ENCODE measurements around the gene CHMP4B.
"Not testable (repeated sequence)": the region's sequence is repeated elsewhere in the genome, so short reads cannot be mapped to it uniquely, and the experiment has no call there.

The CHMP4B gene

DNA sequence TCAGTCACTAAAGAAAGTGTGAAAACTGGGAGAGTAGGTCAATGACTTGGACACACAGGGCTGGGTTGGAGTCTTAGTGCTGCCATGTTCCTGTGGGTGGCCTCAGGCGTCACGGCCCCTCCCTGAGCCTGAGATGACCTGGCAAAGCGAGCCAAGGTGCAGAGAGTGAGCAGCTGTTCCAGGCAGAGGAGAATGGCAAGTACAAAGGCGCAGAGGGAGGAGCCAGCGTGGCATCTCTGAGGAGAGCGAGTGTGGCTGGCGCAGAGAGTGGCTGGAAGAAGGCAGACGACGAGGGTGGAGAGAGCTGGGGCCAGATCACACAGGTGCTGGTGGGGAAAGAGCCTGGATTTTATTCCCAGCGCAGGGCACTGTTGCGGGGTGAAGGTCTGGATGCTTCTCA is 20.6 kb upstream of the CHMP4B start:
- peak overlapping the region; percentile 3 for H3K27ac ChIP-seq (ENCODE audit: low read depth, low read length)
- no peak overlapping the region for H3K4me3 ChIP-seq (ENCODE audit: low read depth in 1 of 2, low read length in 2 of 2)
- no peaks in the 10 kb centered on the region for H3K36me3 ChIP-seq (ENCODE audit: insufficient read depth, low read length)
- no peaks in the 10 kb centered on the region for H3K9me3 ChIP-seq (ENCODE audit: low read length)
- peaks cover 56% of the 10 kb centered on the region for H3K4me1 ChIP-seq (ENCODE audit: insufficient read depth, low read length)
- no peak overlapping the region for H3K9ac ChIP-seq (ENCODE audit: low read length)
- H3K27me3 ChIP-seq (ENCODE audit: control insufficient read depth in 1 of 2, insufficient read depth in 2 of 2, low read length in 2 of 2): no peaks in the 10 kb centered on the region

DNA sequence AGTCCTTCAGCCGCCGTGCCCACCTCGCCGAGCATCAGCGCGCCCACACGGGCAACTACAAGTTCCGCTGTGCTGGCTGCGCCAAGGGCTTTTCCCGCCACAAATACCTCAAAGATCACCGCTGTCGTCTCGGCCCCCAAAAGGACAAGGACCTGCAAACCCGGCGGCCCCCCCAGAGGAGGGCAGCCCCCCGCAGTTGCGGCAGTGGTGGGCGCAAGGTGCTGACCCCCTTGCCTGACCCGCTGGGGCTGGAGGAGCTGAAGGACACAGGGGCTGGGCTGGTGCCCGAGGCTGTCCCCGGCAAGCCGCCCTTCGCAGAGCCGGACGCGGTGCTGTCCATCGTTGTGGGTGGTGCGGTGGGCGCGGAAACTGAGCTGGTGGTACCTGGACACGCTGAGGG is 20.1 kb upstream of the CHMP4B start:
- no peak overlapping the region for H3K4me3 ChIP-seq (ENCODE audit: low read depth in 1 of 2, low read length in 2 of 2)
- no peaks in the 10 kb centered on the region for H3K9me3 ChIP-seq (ENCODE audit: low read length)
- no peak overlapping the region for H3K9ac ChIP-seq (ENCODE audit: low read length)
- peak overlapping the region; percentile 3 for H3K27ac ChIP-seq (ENCODE audit: low read depth, low read length)
- peaks cover 56% of the 10 kb centered on the region for H3K4me1 ChIP-seq (ENCODE audit: insufficient read depth, low read length)
- no peaks in the 10 kb centered on the region for H3K27me3 ChIP-seq (ENCODE audit: control insufficient read depth in 1 of 2, insufficient read depth in 2 of 2, low read length in 2 of 2)
- H3K36me3 ChIP-seq (ENCODE audit: insufficient read depth, low read length): no peaks in the 10 kb centered on the region

DNA sequence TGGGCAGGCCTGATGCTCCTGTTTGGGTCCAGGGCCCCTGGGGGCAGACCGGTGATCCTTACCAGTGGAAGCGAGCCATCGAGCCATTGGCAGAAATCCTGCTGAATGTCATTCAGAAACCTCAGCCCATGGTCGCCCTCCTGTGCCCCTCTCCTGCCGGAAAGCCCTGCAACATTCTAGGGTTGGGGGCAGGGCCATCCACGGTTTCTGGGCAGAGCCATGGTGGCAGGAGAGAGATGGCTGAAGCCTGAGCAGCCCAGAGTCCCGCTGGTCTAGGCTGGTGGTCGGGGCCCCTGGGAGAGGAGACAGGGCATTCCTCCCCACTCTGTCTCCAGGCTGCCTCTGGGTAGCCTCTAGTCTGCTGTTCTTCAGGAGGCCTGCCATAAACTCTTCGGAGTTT is 19.6 kb upstream of the CHMP4B start:
- H3K27ac ChIP-seq (ENCODE audit: low read depth, low read length): peak overlapping the region; percentile 3

GRCh38 chr20:33791959-33792597 is 19.1 kb upstream of the CHMP4B start:
- no peak overlapping the region for H3K27ac ChIP-seq (ENCODE audit: low read depth, low read length)
- no peak overlapping the region for H3K9ac ChIP-seq (ENCODE audit: low read length)
- H3K4me1 ChIP-seq (ENCODE audit: insufficient read depth, low read length): peaks cover 56% of the 10 kb centered on the region
- H3K27me3 ChIP-seq (ENCODE audit: control insufficient read depth in 1 of 2, insufficient read depth in 2 of 2, low read length in 2 of 2): no peaks in the 10 kb centered on the region
- H3K36me3 ChIP-seq (ENCODE audit: insufficient read depth, low read length): no peaks in the 10 kb centered on the region
- no peaks in the 10 kb centered on the region for H3K9me3 ChIP-seq (ENCODE audit: low read length)
- H3K4me3 ChIP-seq (ENCODE audit: low read depth in 1 of 2, low read length in 2 of 2): no peak overlapping the region

More for the DNA sequence above, 19.6 kb upstream of the CHMP4B start:
- H3K4me1 ChIP-seq (ENCODE audit: insufficient read depth, low read length): peaks cover 56% of the 10 kb centered on the region
- no peak overlapping the region for H3K4me3 ChIP-seq (ENCODE audit: low read depth in 1 of 2, low read length in 2 of 2)
- H3K9me3 ChIP-seq (ENCODE audit: low read length): no peaks in the 10 kb centered on the region
- no peaks in the 10 kb centered on the region for H3K36me3 ChIP-seq (ENCODE audit: insufficient read depth, low read length)
- no peaks in the 10 kb centered on the region for H3K27me3 ChIP-seq (ENCODE audit: control insufficient read depth in 1 of 2, insufficient read depth in 2 of 2, low read length in 2 of 2)
- no peak overlapping the region for H3K9ac ChIP-seq (ENCODE audit: low read length)

DNA sequence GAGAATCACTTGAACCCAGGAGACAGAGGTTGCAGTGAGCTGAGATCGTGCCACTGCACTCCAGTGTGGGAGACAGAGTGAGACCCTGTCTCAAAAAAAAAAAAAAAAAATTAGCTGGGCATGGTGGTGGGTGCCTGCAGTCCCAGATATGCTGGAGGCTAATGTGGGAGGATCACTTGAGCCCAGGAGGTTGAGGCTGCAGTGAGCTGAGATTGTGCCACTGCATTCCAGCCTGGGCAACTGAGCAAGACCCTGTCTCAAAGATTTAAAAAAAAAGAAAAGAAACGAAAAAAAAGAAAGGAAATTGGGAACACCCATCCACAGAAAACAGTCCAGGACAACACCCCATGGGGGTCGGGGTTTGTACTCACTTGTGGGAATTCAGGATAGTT is 18.6 kb upstream of the CHMP4B start:
- Histone ChIP-seq H3K27ac (ENCODE audit: low read depth, low read length) (peak overlapping the region; percentile 74), H3K9ac (ENCODE audit: low read length) (peak overlapping the region; percentile 9), H3K4me1 (ENCODE audit: insufficient read depth, low read length) (peaks cover 56% of the 10 kb centered on the region), H3K4me3 (ENCODE audit: low read depth in 1 of 2, low read length in 2 of 2) (peak overlapping the region in 1 of 2 donors; percentile 17)
- H3K36me3 ChIP-seq (ENCODE audit: insufficient read depth, low read length); H3K27me3 ChIP-seq (ENCODE audit: control insufficient read depth in 1 of 2, insufficient read depth in 2 of 2, low read length in 2 of 2); H3K9me3 ChIP-seq (ENCODE audit: low read length): not testable (repeated sequence)

DNA sequence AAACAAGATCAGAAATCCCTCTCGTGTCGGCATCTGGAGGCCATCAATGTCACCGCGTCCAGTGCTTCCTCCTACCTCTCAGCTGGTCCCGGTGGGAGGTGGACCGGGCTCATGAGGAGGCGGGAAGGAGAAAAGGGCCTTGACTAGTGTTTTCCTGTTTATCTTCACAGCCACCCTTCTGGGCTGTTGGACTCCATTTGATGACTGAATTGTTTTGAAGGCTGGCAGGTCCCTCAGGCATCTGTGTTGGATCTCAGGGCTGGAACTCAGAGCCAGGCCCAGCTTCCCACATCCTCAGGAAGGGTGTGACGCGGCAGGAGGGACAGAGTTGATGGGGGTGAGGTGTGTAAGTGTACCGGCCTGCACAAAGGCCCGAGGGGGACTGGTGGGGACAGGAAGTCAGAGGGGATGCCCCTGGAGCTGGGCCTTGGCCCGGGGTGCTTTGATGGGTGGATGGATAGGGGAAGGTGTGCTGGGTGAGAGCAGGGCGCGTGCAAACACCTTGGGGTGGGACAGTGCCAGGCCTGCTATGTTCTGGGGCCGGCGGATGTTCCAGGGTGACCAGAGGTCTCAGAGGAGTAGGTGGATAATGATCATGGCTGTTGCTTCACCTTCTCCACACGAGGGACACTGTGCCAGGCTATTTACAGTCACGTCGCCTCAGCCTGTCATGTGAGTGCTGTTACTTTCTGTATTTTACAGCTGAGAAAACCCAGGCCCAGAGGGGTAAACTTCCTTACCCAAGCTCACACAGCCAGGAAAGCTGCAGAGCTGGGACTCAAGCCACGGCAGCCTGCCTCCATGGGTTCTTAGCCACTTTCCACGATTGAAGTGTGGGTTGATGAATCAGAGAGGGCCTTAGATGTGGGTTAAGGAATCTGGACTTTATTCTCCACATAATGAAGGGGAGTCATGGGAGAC is 17.9 kb upstream of the CHMP4B start:
- no peaks in the 10 kb centered on the region for H3K9me3 ChIP-seq (ENCODE audit: low read length)
- peak overlapping the region in 1 of 2 donors; percentile 17 for H3K4me3 ChIP-seq (ENCODE audit: low read depth in 1 of 2, low read length in 2 of 2)
- H3K27ac ChIP-seq (ENCODE audit: low read depth, low read length): peak overlapping the region; percentile 74
- H3K9ac ChIP-seq (ENCODE audit: low read length): peak overlapping the region; percentile 9
- no peaks in the 10 kb centered on the region for H3K27me3 ChIP-seq (ENCODE audit: control insufficient read depth in 1 of 2, insufficient read depth in 2 of 2, low read length in 2 of 2)
- H3K36me3 ChIP-seq (ENCODE audit: insufficient read depth, low read length): no peaks in the 10 kb centered on the region
- peaks cover 56% of the 10 kb centered on the region for H3K4me1 ChIP-seq (ENCODE audit: insufficient read depth, low read length)

- H3K36me3 ChIP-seq (ENCODE audit: insufficient read depth, low read length): no peaks in the 10 kb centered on the region
- H3K27me3 ChIP-seq (ENCODE audit: control insufficient read depth in 1 of 2, insufficient read depth in 2 of 2, low read length in 2 of 2): no peaks in the 10 kb centered on the region
- H3K9ac ChIP-seq (ENCODE audit: low read length): no peak overlapping the region
- peaks cover 28% of the 10 kb centered on the region for H3K4me1 ChIP-seq (ENCODE audit: insufficient read depth, low read length)
- no peak overlapping the region for H3K4me3 ChIP-seq (ENCODE audit: low read depth in 1 of 2, low read length in 2 of 2)
- no peak overlapping the region for H3K27ac ChIP-seq (ENCODE audit: low read depth, low read length)
- no peaks in the 10 kb centered on the region for H3K9me3 ChIP-seq (ENCODE audit: low read length)
These were observed 14.8 kb upstream of the CHMP4B start for GRCh38 chr20:33796263-33796906.

DNA sequence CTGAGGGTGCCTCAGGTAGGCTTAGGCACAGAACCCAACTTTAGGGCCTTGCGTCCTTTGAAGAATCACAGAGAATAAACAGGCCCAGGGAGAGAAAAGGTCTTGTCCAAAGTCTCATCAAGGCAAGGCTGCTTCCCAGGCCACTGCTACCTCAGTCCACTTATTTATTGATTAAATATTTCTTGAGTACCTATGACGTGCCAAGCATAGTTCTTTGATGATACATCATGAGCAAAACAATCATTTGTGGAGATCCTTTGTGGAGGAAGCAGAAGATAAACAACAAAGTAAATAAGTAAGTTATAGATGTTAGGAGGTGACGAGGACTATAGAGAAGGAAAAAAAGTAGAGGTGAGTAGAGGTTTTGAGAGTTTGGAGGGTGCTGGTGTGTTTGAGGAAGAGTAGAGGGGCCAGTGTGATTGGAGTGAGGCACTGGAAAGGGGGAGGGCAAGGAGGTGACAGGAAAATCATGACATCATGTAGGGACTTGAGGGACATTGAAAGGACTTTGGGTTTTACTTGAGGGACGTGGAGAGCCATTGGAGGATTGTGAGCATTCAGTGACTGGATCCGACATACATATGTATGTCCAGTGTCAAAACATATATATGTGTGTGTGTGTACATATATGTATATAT is 14.1 kb upstream of the CHMP4B start:
- no peaks in the 10 kb centered on the region for H3K36me3 ChIP-seq (ENCODE audit: insufficient read depth, low read length)
- no peak overlapping the region for H3K9ac ChIP-seq (ENCODE audit: low read length)
- H3K27me3 ChIP-seq (ENCODE audit: control insufficient read depth in 1 of 2, insufficient read depth in 2 of 2, low read length in 2 of 2): no peaks in the 10 kb centered on the region
- no peaks in the 10 kb centered on the region for H3K9me3 ChIP-seq (ENCODE audit: low read length)
- peaks cover 22% of the 10 kb centered on the region for H3K4me1 ChIP-seq (ENCODE audit: insufficient read depth, low read length)
- no peak overlapping the region for H3K4me3 ChIP-seq (ENCODE audit: low read depth in 1 of 2, low read length in 2 of 2)
- H3K27ac ChIP-seq (ENCODE audit: low read depth, low read length): no peak overlapping the region

- Histone ChIP-seq H3K4me1 (ENCODE audit: insufficient read depth, low read length) (peaks cover 11% of the 10 kb centered on the region), H3K36me3 (ENCODE audit: insufficient read depth, low read length) (no peaks in the 10 kb centered on the region), H3K27ac (ENCODE audit: low read depth, low read length) (no peak overlapping the region), H3K9me3 (ENCODE audit: low read length) (no peaks in the 10 kb centered on the region), H3K4me3 (ENCODE audit: low read depth in 1 of 2, low read length in 2 of 2) (no peak overlapping the region), H3K27me3 (ENCODE audit: control insufficient read depth in 1 of 2, insufficient read depth in 2 of 2, low read length in 2 of 2) (no peaks in the 10 kb centered on the region), H3K9ac (ENCODE audit: low read length) (no peak overlapping the region)
These were observed 12.7 kb upstream of the CHMP4B start for GRCh38 chr20:33798444-33798843.

GRCh38 chr20:33803921-33804337 is 7.2 kb upstream of the CHMP4B start:
- no peaks in the 10 kb centered on the region for H3K36me3 ChIP-seq (ENCODE audit: insufficient read depth, low read length)
- no peaks in the 10 kb centered on the region for H3K9me3 ChIP-seq (ENCODE audit: low read length)
- no peak overlapping the region for H3K9ac ChIP-seq (ENCODE audit: low read length)
- peaks cover 8% of the 10 kb centered on the region for H3K4me1 ChIP-seq (ENCODE audit: insufficient read depth, low read length)
- no peak overlapping the region for H3K4me3 ChIP-seq (ENCODE audit: low read depth in 1 of 2, low read length in 2 of 2)
- no peak overlapping the region for H3K27ac ChIP-seq (ENCODE audit: low read depth, low read length)
- no peaks in the 10 kb centered on the region for H3K27me3 ChIP-seq (ENCODE audit: control insufficient read depth in 1 of 2, insufficient read depth in 2 of 2, low read length in 2 of 2)

GRCh38 chr20:33808388-33808787 is 2.8 kb upstream of the CHMP4B start:
- H3K9me3 ChIP-seq (ENCODE audit: low read length): no peaks in the 10 kb centered on the region
- no peak overlapping the region for H3K9ac ChIP-seq (ENCODE audit: low read length)

More at GRCh38 chr20:33808388-33808787, 2.8 kb upstream of the CHMP4B start:
- Histone ChIP-seq H3K27ac (ENCODE audit: low read depth, low read length) (no peak overlapping the region), H3K4me3 (ENCODE audit: low read depth in 1 of 2, low read length in 2 of 2) (no peak overlapping the region), H3K27me3 (ENCODE audit: control insufficient read depth in 1 of 2, insufficient read depth in 2 of 2, low read length in 2 of 2) (no peaks in the 10 kb centered on the region), H3K4me1 (ENCODE audit: insufficient read depth, low read length) (peaks cover 27% of the 10 kb centered on the region), H3K36me3 (ENCODE audit: insufficient read depth, low read length) (no peaks in the 10 kb centered on the region)

Data from muscle layer of colon (tissue), 2 donors.